Colonic mucosa (tissue), 4 donors: ENCODE measurements around the gene MEMO1. TPM values are rescaled to one million over a fixed set of nuclear protein-coding genes. Genes with fewer than 3 reads are reported as not detected.
"Not testable (repeated sequence)": the region's sequence is repeated elsewhere in the genome, so short reads cannot be mapped to it uniquely, and the experiment has no call there.

ENCODE experiments used
- DNase-seq: peaks from one replicate; pipeline ENCODE4 v3.0.0-alpha.2; 2020
- H3K27ac ChIP-seq: fragments of 200-600 bp; one replicate; pipeline ENCODE4 v1.8.0; 2021
- H3K27me3 ChIP-seq: fragments of 200-600 bp; one replicate; pipeline ENCODE4 v1.8.0; 2021
- H3K36me3 ChIP-seq: fragments of 200-600 bp; one replicate; pipeline ENCODE4 v1.8.0; 2021
- H3K4me1 ChIP-seq: fragments of 200-600 bp; one replicate; pipeline ENCODE4 v1.8.0; 2021; ENCODE audit warnings: mild to moderate bottlenecking
- H3K4me3 ChIP-seq: fragments of 200-600 bp; one replicate; pipeline ENCODE4 v1.8.0; 2021
- H3K9ac ChIP-seq, 2 donors: one replicate each; pipeline ENCODE4 v1.7.0; 2013; ENCODE audit warnings: control low read depth in 2 of 2, low read depth in 2 of 2, low read length in 2 of 2
- H3K9me3 ChIP-seq: fragments of 200-600 bp; one replicate; pipeline ENCODE4 v1.8.0; 2021
- intact Hi-C: fragments of 100-400 bp; cut with DNase I; formaldehyde crosslinking; loops from one replicate; pipeline ENCODE4 v1.14.1; 2022
- total RNA-seq, 2 donors: library from RNA; stranded (reverse); fragmentation: NEBNext Ultra II Directional in 1 of 2; extraction: Animal tissue kit (Norgen Biotek cat#: 25700) in 1 of 2; gene quantifications; one replicate each; pipeline ENCODE4 v1.2.1, GENCODE V29; 2021
- TF ChIP-seq, protein P1 (sequence below): fragments of 200-600 bp; IDR thresholded peaks from one replicate; pipeline ENCODE4 v1.8.0; 2022; ENCODE audit warnings: antibody characterized with exemption, mild to moderate bottlenecking
- donor health status: healthy.
- donor health status: DM: no; HTN: no; CAD: no.
- donor health status: DM: no; HTN: no; CAD: no.

The MEMO1 gene
- total RNA-seq, 2 donors from 2014 or later: 31.5 to 38.8 TPM

DNA sequence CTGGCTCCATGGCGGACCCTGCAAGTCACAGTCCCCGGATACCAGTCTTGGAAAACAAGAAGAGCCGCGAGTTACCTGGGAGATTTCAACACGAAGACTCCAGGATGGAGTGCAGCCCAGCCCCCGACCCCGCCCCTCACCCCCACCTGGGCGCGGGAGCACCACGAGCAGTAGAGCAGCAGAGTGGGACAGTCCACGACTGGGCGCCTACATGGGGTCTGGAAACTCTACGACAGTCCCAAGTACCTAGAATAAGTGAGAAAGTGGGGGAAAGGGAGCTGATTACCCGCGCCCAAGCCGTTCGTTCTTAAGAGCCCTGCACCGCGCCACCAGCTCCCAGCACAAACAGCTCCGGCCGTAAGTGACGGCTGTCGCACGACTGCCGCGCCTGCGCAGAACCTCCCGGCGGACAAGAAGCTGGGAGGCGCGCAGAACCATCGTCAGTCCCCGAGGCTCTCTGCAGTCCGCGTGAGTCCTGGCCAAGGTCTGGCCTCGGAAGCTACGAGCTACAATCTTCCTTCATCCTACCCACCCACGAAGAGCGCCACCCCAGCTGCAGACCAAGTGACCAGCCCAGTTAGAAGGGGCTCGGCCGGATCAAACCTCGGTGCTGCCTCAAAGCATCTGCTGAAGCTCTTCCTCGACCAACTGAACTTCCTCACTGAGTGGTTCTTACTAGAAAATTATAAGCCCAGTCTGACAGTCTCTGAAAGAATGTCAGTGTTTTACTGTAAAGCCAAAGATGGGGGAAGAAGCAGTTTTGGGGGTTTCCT, 28.8 kb upstream of the MEMO1 start, which contains the start of gene DPY30:
TSS of gene DPY30 (minus strand) at position 359 of the 773 bp plus-strand sequence. CDS start at position 10, 349 bp downstream.
- Histone ChIP-seq H3K9ac (peak within 1 kb of the TSS; percentile 80 to 86), H3K4me3 (peak within 1 kb of the TSS; percentile 86), H3K27me3 (no peaks in the 10 kb centered on the region), H3K36me3 (no peaks in the 10 kb centered on the region), H3K4me1 (peaks cover 3% of the 10 kb centered on the region), H3K9me3 (no peaks in the 10 kb centered on the region), H3K27ac (peak within 1 kb of the TSS; percentile 74)
- peak; percentile 95 for DNase-seq
- TF ChIP-seq, protein P1, sequence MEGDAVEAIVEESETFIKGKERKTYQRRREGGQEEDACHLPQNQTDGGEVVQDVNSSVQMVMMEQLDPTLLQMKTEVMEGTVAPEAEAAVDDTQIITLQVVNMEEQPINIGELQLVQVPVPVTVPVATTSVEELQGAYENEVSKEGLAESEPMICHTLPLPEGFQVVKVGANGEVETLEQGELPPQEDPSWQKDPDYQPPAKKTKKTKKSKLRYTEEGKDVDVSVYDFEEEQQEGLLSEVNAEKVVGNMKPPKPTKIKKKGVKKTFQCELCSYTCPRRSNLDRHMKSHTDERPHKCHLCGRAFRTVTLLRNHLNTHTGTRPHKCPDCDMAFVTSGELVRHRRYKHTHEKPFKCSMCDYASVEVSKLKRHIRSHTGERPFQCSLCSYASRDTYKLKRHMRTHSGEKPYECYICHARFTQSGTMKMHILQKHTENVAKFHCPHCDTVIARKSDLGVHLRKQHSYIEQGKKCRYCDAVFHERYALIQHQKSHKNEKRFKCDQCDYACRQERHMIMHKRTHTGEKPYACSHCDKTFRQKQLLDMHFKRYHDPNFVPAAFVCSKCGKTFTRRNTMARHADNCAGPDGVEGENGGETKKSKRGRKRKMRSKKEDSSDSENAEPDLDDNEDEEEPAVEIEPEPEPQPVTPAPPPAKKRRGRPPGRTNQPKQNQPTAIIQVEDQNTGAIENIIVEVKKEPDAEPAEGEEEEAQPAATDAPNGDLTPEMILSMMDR: no peak
- intact Hi-C loops: no loop called here

DNA sequence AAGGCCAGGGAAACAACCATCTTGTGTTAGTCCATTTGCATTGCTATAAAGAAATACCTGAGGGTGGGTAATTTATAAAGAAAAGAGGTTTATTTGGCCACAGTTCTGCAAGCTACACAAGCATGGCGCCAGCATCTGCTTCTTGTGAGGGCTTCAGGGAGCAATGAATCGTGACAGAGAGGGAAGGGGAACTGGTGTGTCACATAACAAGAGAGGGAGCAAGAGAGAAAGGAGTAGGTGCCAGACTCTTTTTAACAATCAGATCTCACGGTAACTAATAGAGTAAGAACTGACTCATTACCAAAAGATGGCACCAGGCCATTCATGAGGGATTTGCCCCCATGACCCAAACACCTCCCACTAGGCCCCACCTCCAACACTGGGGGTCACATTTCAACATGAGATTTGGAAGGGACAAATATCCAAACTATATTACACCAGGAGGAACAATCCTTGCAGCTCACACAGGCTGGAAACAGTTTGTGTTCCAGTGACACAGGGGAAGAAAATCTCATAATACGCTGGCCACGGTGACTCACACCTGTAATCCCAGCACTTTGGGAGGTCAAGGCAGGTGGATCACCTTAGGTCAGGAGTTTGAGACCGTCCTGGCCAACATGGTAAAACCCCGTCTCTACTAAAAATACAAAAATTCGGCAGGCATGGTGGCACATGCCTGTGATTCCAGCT, 23.5 kb upstream of the MEMO1 start:
- H3K27ac ChIP-seq, H3K4me3 ChIP-seq, H3K4me1 ChIP-seq, intact Hi-C loops, H3K27me3 ChIP-seq, H3K36me3 ChIP-seq, H3K9ac ChIP-seq, H3K9me3 ChIP-seq, DNase-seq: not testable (repeated sequence)

DNA sequence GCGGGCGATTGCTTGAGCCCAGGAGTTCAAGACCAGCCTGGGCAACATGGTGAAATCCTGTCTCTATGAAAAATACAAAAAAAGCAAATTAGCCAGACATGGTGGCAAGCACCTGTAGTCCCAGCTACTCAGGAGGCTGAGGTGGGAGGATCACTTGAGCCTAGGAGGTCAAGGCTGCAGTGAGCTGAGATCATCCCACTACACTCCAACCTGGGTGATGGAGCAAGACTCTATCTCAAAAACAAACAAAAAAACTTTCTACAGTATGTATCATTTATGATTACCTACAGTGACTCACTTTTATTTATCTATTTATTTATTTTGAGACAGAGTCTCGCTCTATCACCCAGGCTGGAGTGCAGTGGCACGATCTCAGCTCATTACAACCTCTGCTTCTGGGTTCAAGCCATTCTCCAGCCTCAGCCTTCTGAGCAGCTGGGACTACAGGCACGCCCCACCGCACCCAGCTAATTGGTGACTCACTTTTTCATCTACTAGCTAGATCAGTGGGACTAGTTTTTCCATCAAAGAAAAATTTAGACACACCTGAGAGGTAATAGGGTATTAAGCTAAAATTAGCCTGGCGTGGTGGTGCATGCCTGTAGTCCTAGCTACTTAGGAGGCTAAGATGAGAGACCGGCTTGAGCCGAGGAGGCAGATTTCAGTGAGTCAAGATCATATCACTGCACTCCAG, 8.1 kb upstream of the MEMO1 start:
- H3K36me3 ChIP-seq, H3K9me3 ChIP-seq, H3K27ac ChIP-seq, H3K4me1 ChIP-seq, H3K9ac ChIP-seq, intact Hi-C loops, H3K4me3 ChIP-seq, H3K27me3 ChIP-seq: not testable (repeated sequence)
- peak; percentile 26 for DNase-seq

DNA sequence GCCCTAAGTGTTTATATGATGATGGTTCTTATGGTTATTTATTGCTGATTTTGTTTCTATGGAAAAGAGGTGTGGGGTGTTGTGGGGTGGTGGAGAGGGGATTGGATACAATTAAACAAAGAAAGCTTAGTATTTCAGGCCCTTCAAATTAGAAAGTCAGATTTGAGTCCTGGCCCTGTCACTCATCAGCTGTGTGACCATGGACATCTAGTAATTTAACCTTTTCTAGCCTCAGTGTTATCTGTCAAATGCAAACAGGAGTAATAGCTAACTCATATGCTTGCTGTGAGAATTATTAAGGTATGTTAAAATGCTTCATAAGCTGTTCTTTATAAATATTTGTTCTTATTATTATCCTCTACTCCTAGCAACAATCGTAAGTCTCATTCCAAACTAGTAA, 2.1 kb upstream of the MEMO1 start:
- H3K9ac ChIP-seq: no peak overlapping the region
- DNase-seq: no peak
- TF ChIP-seq, protein P1: no peak
- no peak overlapping the region for H3K27ac ChIP-seq
- H3K4me3 ChIP-seq: no peak overlapping the region
- no peaks in the 10 kb centered on the region for H3K27me3 ChIP-seq
- intact Hi-C loops: no loop called here
- no peaks in the 10 kb centered on the region for H3K36me3 ChIP-seq
- H3K9me3 ChIP-seq: no peaks in the 10 kb centered on the region
- no peaks in the 10 kb centered on the region for H3K4me1 ChIP-seq

DNA sequence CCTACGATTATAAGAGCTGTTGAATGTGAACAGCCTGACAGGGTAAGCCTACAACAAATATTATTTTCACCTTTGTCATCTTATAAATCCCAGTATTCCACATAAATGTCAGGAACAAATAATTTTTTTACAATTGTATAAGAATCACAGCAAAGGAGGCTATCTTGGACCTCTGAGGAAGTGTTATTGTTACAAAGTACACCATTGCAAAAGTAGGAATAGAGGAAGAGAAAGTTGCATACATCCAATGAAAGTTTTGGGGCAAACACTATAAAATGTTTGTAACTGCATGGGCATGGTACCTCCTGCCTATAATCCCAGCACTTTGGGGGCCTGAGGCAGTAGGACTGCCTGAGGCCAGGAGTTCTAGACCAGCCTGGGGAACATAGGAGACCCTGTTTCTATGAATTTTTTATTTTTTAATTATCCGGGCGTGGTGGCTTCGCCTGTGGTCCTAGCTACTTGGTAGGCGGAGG, 715 bp upstream of the MEMO1 start:
- Histone ChIP-seq H3K4me3 (peak overlapping the region; percentile 57), H3K9me3 (no peaks in the 10 kb centered on the region), H3K27me3 (no peaks in the 10 kb centered on the region), H3K9ac (peak overlapping the region in 1 of 2 donors; percentile 94), H3K4me1 (peaks cover 4% of the 10 kb centered on the region), H3K36me3 (no peaks in the 10 kb centered on the region), H3K27ac (peak overlapping the region; percentile 95)
- intact Hi-C loops: no loop called here
- TF ChIP-seq, protein P1: no peak
- DNase-seq: no peak

DNA sequence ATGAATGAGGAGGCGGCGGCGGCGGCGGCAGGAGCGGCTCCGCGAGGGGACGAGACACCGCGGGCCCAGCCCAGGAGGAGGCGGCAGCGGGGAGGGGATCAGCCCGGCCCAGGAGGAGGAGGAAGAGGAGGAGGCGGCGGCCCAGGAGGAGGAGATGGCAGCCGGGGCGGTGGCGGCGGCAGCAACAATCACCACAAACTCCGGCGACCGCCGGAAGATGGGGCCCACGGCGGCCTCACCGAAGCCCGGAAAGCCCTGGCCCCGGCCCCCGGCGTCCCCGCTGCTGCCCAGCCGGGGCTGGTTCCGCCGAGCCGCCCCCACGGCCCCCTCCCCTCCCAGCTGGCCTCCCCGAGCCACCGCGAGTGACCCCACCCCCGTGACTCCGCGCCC, 533 bp downstream of the MEMO1 start:
- Histone ChIP-seq H3K4me3 (peak overlapping the region; percentile 57), H3K27ac (peak overlapping the region; percentile 95)
- H3K9me3 ChIP-seq, H3K36me3 ChIP-seq, H3K9ac ChIP-seq, intact Hi-C loops, H3K27me3 ChIP-seq, H3K4me1 ChIP-seq: not testable (repeated sequence)
- DNase-seq: peak; percentile 51
